ENCODE data around the gene THBS2. TPM values are rescaled to one million over a fixed set of nuclear protein-coding genes. Genes with fewer than 3 reads are reported as not detected.
"Not testable (repeated sequence)": the region's sequence is repeated elsewhere in the genome, so short reads cannot be mapped to it uniquely, and the experiment has no call there.

Gene THBS2
- 322 and 519 TPM in 2 replicates for total RNA-seq (ENCODE audit: low replicate concordance)

DNA sequence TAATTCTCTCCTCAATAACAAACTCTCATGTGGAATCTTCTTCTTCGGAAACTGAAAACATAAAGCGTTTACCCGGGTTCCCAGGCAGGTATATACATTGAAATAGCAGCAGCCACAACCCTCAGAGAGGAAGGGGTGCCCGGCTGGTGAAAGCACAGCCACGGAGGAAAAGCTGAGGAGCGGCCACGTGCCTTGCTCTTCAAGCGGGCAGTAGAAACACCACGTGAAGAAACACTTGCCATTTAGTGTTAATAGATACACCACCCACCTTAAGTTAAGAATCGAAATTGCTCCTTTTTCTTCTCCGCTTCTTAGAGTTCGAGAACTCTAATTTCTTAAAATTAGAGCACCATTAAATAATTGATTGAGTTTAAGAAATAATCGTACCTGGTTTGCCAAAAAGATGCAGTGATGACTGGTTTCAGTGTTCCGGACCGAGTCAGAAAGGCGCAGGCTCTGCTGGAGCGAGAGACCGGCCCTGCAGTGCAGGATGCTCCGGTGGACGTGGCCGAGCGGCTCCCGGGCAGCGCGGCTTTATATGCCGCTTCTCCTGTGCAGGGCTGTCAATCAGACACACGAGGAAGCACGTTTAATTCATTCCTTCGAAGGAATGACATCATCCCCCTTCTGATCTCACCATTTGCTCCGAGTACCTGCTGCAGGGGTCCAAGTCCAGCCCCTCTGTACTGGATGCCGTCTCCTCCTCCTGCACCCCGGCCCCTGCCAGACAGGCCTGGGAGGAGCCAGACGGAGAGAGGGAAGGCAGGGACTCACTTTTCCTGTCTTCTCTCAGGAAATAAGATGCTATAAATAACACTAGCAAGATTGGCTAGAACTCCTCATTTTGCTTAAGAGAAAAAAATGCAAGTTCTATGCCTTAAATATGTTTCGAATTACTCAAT lies at the start of gene THBS2:
TSS of gene THBS2 (minus strand) at position 510 of the 902 bp plus-strand sequence. CDS start 3,062 bp downstream, outside the sequence.
- peak; percentile 99 for DNase-seq (ENCODE audit: low read depth)
- peak within 1 kb of the TSS; percentile 100 for H3K4me3 ChIP-seq (ENCODE audit: low read depth, low read length)
- TF ChIP-seq, protein P1, sequence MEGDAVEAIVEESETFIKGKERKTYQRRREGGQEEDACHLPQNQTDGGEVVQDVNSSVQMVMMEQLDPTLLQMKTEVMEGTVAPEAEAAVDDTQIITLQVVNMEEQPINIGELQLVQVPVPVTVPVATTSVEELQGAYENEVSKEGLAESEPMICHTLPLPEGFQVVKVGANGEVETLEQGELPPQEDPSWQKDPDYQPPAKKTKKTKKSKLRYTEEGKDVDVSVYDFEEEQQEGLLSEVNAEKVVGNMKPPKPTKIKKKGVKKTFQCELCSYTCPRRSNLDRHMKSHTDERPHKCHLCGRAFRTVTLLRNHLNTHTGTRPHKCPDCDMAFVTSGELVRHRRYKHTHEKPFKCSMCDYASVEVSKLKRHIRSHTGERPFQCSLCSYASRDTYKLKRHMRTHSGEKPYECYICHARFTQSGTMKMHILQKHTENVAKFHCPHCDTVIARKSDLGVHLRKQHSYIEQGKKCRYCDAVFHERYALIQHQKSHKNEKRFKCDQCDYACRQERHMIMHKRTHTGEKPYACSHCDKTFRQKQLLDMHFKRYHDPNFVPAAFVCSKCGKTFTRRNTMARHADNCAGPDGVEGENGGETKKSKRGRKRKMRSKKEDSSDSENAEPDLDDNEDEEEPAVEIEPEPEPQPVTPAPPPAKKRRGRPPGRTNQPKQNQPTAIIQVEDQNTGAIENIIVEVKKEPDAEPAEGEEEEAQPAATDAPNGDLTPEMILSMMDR (IDR thresholded peaks at IDR 0.05; ENCODE audit: insufficient read depth, low read length), result no peak

DNA sequence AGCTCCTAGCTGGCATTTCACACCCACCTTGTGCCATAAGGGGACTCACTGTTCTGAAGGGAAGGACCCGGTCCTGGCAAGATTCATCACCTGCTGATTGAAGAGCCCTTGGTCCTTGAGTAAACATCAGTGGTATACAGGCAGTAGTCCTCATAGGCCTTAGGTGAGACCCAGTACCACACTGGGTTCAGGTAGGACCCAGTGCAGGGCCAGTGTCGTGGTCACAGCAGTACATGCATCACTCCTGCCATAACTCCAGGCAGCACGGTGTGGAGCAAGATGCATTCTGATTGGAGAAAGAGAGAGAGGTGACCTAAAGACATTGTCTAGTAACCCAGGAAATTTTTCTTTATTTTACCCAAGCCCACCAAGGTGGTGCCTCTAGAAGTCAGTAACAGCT lies 49.1 kb upstream of the THBS2 start:
- H3K4me3 ChIP-seq (ENCODE audit: low read depth, low read length), result no peak overlapping the region
- no peak for DNase-seq (ENCODE audit: low read depth)
- TF ChIP-seq, protein P1 (IDR thresholded peaks at IDR 0.05; ENCODE audit: insufficient read depth, low read length), result no peak

DNA sequence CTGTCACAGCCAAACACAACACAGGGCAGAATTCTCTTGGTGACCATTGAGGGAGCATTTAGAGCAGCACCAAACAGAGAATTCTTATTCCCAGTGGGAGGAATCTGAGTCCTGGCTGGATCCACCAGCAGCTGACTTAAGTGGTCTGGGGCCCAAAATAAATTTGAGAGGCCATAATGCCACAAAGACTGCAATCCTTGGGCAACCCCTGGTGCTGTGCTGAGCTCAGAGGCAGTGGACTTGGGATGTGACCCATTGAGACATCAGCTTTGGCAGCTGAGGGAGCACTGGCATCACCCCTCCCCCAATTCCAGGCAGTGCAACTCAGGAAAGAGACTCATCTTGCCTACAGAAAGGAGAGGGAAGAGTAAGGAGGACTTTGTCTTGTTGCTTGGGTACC lies 48.6 kb upstream of the THBS2 start:
- DNase-seq (ENCODE audit: low read depth), result no peak
- no peak overlapping the region for H3K4me3 ChIP-seq (ENCODE audit: low read depth, low read length)
- TF ChIP-seq, protein P1 (IDR thresholded peaks at IDR 0.05; ENCODE audit: insufficient read depth, low read length), result no peak

DNA sequence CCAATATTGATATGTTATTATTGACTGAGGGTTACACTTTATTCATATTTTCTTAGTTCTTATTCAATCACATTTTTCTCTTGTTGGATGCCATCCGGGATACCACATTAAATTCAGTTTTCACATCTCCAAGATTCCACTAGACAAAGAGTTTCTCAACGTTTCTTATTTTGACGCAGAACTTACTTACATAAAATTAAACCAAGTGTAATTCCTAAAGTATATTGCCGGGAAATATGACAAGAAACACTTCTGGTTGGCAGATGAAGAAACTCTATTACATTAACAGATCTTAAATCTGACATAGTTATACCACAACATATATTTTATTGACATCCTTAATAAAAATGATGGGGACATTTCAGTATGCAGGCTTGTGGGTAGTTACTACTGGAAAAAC lies 47.3 kb upstream of the THBS2 start:
- H3K4me3 ChIP-seq (ENCODE audit: low read depth, low read length), result no peak overlapping the region
- TF ChIP-seq, protein P1 (IDR thresholded peaks at IDR 0.05; ENCODE audit: insufficient read depth, low read length), result no peak
- no peak for DNase-seq (ENCODE audit: low read depth)

DNA sequence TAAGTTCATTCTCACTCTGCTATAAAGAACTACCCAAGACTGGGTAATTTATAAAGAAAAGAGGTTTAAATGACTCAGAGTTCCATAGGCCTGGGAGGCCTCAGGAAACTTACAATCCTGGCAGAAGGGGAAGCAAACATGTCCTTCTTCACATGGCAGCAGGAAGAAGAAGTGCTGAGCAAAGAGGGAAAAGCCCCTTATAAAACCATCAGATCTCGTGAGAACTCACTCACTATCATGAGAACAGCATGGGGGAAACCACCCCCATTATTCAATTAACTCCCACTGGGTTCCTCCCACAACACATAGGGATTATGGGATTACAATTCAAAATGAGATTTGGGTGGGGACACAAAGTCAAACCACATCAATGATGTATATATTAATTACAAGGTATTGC lies 45.0 kb upstream of the THBS2 start:
- not testable (repeated sequence) for H3K4me3 ChIP-seq (ENCODE audit: low read depth, low read length); DNase-seq (ENCODE audit: low read depth)

DNA sequence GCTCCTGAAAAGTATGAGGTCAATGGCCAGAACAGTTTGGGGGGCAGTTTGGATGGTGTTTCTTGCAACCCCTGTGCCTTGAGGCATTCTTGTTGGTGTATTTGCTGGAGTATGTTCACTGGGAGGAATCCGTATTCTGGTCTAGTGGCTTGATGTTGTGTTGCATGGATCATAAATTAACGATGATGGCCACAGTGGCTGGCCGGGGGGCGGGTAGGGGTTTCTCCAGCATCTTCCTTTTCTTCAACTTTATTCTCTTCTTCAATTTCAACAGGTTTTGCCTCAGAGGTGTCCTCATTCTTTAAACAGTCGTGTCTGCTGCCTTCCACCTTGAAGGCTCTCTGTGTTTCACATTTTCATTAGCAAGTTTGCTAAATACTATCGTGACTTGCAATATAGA lies 43.0 kb upstream of the THBS2 start:
- H3K4me3 ChIP-seq (ENCODE audit: low read depth, low read length), result no peak overlapping the region
- TF ChIP-seq, protein P1 (IDR thresholded peaks at IDR 0.05; ENCODE audit: insufficient read depth, low read length), result no peak
- DNase-seq (ENCODE audit: low read depth), result no peak

DNA sequence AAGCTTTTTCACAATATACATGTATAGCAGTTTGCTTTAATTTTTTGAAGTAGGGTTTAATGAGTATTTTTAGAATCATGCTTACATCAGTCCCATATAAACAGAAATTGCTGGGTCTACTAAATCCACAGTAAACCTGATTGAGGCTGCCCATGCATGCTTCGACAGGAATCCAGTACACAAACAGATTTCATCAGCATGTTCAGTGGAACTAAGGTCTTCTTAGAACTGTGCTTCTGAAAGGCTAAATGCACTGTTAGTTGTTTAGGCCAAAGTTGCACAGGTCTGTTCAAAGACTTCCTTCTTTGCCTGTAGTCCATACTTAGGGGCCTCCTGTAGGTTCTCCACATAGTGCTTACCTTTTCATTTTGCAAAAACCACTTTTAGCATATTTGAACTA lies 42.5 kb upstream of the THBS2 start:
- DNase-seq (ENCODE audit: low read depth), result no peak
- no peak overlapping the region for H3K4me3 ChIP-seq (ENCODE audit: low read depth, low read length)
- TF ChIP-seq, protein P1 (IDR thresholded peaks at IDR 0.05; ENCODE audit: insufficient read depth, low read length), result no peak
